ENCODE measurements around the gene S1PR1. TPM values are rescaled to one million over a fixed set of nuclear protein-coding genes. Genes with fewer than 3 reads are reported as not detected.

The S1PR1 gene
- total RNA-seq, 4 donors from 2014 or later: 11.4 to 50.6 (median 26.0) TPM

DNA sequence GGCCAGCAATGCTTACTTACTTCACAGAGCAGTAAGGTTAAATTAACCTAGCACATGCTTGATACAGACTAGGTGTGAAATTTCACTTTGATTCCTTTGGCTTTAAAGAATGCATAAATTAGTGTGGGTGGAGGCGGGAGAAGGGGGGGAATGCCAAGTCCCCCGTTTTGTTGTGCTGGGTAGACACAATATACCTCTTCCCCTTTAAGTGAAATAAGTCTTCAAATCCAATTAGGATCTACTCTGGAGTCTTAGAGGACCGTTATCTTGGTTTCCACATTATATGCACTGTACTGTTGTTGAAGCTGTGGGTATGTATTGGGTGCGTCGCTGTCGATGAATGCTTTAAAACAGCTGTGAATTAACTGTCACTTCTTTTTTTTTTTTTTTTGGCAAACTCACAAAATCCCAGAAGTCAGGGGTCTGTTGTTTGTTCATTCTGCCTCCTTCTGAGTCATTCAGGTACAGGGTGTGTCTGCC is 1.6 kb upstream of the S1PR1 start:
- TF ChIP-seq, protein P1, sequence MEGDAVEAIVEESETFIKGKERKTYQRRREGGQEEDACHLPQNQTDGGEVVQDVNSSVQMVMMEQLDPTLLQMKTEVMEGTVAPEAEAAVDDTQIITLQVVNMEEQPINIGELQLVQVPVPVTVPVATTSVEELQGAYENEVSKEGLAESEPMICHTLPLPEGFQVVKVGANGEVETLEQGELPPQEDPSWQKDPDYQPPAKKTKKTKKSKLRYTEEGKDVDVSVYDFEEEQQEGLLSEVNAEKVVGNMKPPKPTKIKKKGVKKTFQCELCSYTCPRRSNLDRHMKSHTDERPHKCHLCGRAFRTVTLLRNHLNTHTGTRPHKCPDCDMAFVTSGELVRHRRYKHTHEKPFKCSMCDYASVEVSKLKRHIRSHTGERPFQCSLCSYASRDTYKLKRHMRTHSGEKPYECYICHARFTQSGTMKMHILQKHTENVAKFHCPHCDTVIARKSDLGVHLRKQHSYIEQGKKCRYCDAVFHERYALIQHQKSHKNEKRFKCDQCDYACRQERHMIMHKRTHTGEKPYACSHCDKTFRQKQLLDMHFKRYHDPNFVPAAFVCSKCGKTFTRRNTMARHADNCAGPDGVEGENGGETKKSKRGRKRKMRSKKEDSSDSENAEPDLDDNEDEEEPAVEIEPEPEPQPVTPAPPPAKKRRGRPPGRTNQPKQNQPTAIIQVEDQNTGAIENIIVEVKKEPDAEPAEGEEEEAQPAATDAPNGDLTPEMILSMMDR (IDR thresholded peaks at IDR 0.05): no peak
- TF ChIP-seq POLR2AphosphoS5 (IDR thresholded peaks at IDR 0.05): no peak
- no peak for TF ChIP-seq POLR2A (IDR thresholded peaks at IDR 0.05)
- no peak for TF ChIP-seq EP300 (IDR thresholded peaks at IDR 0.05)

DNA sequence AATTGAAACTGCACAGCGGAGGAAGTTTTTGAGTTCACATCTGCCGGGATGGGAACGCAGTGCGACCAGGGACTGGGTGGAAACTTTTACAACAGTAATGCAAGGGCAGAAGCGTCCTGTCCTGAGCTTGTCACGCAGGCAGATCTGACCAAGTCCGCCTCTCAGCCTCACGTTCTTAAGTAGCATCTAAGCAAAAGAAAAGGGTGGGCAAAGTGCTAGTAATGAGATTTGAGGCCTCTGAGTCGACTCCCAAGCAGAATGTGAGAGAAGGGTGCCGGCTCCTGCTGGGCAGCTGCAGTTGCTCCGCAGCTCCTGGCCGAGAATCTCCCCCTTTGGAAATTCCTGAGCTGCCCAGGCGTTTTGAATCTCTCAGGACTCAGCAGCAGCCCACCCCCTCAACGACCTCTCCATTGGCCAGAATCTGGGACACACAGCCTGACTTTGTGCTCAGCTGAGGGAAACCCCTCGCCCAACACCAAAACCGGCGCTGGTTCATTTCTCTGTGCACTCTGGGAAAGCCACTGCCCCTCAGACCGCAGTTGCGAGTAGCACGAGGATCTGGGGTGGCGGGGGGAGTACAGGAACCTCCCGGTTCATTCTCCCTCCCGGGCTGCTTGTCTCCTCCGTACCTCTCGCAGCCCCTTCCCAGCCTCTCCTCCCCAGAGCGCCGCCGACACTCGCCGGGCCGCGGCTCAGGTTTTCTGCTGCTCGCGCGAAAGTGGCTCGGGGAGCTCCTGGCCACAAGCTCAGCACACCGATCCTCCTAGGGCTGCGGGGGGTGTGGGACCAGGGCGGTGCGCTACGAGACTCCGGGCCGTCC is 913 bp upstream of the S1PR1 start:
- peaks cover 10% of the 10 kb centered on the region for H3K36me3 ChIP-seq
- DNase-seq (ENCODE audit: low spot score in 2 of 2): peak in 1 of 2 donors; percentile 69
- H3K9me3 ChIP-seq: no peaks in the 10 kb centered on the region
- peak overlapping the region; percentile 75 for H3K4me3 ChIP-seq
- peaks cover 34% of the 10 kb centered on the region for H3K4me1 ChIP-seq
- H3K27me3 ChIP-seq: peaks cover 7% of the 10 kb centered on the region
- peak overlapping the region; percentile 79 for H3K27ac ChIP-seq
- 2% methylated on average over 41 of the region's 43 CpGs for WGBS
- TF ChIP-seq, protein P1 (IDR thresholded peaks at IDR 0.05): no peak
- TF ChIP-seq POLR2A (IDR thresholded peaks at IDR 0.05) (no peak), POLR2AphosphoS5 (IDR thresholded peaks at IDR 0.05) (no peak), EP300 (IDR thresholded peaks at IDR 0.05) (no peak)

More for the DNA sequence above, 1.6 kb upstream of the S1PR1 start:
- WGBS: 21% methylated on average over 6 of the region's 6 CpGs
- DNase-seq (ENCODE audit: low spot score in 2 of 2): no peak
- peak overlapping the region; percentile 75 for H3K4me3 ChIP-seq
- H3K9me3 ChIP-seq: no peaks in the 10 kb centered on the region
- H3K27me3 ChIP-seq: peaks cover 7% of the 10 kb centered on the region
- peaks cover 34% of the 10 kb centered on the region for H3K4me1 ChIP-seq
- peak overlapping the region; percentile 79 for H3K27ac ChIP-seq
- peaks cover 10% of the 10 kb centered on the region for H3K36me3 ChIP-seq

- peaks cover 34% of the 10 kb centered on the region for H3K4me1 ChIP-seq
- no peaks in the 10 kb centered on the region for H3K9me3 ChIP-seq
- TF ChIP-seq EP300 (IDR thresholded peaks at IDR 0.05) (no peak), POLR2A (IDR thresholded peaks at IDR 0.05) (no peak), POLR2AphosphoS5 (IDR thresholded peaks at IDR 0.05) (no peak)
- TF ChIP-seq, protein P1 (IDR thresholded peaks at IDR 0.05): no peak
- no peak for DNase-seq (ENCODE audit: low spot score in 2 of 2)
- H3K36me3 ChIP-seq: peaks cover 10% of the 10 kb centered on the region
- H3K4me3 ChIP-seq: peak overlapping the region; percentile 75
- H3K27ac ChIP-seq: peak overlapping the region; percentile 79
- WGBS: 1% methylated on average over 12 of the region's 12 CpGs
- peaks cover 7% of the 10 kb centered on the region for H3K27me3 ChIP-seq
These were observed 514 bp downstream of the S1PR1 start for GRCh38 chr1:101237229-101237837.

GRCh38 chr1:101238031-101238628 is 1.3 kb downstream of the S1PR1 start:
- TF ChIP-seq POLR2AphosphoS5 (IDR thresholded peaks at IDR 0.05) (no peak), EP300 (IDR thresholded peaks at IDR 0.05) (no peak), POLR2A (IDR thresholded peaks at IDR 0.05) (no peak)
- TF ChIP-seq, protein P1 (IDR thresholded peaks at IDR 0.05): no peak

More at GRCh38 chr1:101238031-101238628, 1.3 kb downstream of the S1PR1 start:
- H3K27me3 ChIP-seq: peaks cover 7% of the 10 kb centered on the region
- peak overlapping the region; percentile 79 for H3K27ac ChIP-seq
- H3K9me3 ChIP-seq: no peaks in the 10 kb centered on the region
- DNase-seq (ENCODE audit: low spot score in 2 of 2): no peak
- peak overlapping the region; percentile 75 for H3K4me3 ChIP-seq
- peaks cover 34% of the 10 kb centered on the region for H3K4me1 ChIP-seq
- 11% methylated on average over 14 of the region's 14 CpGs for WGBS
- peaks cover 10% of the 10 kb centered on the region for H3K36me3 ChIP-seq

All from suprapubic skin (tissue), 4 donors.